ENCODE results near the gene GLRB. TPM values are rescaled to one million over a fixed set of nuclear protein-coding genes. Genes with fewer than 3 reads are reported as not detected.

GLRB gene
- 3.6 TPM for polyA plus RNA-seq (2013, experiment 1 of 2; ENCODE audit: insufficient read length)
- polyA plus RNA-seq (2013, experiment 2 of 2; ENCODE audit: insufficient read length): 4.1 TPM

- peak; percentile 38 for DNase-seq
Measured at GRCh38 chr4:157075811-157076577, at the start of gene GLRB. Gene GLRB (plus strand): TSS chr4:157076150. CDS start chr4:157078025, 1,875 bp downstream.

GRCh38 chr4:157035471-157035870, 40.5 kb upstream of the GLRB start:
- DNase-seq: no peak

GRCh38 chr4:157040405-157040804, 35.5 kb upstream of the GLRB start:
- DNase-seq: no peak

- DNase-seq: peak; percentile 60
Measured at GRCh38 chr4:157043131-157043530, 32.8 kb upstream of the GLRB start.

GRCh38 chr4:157045507-157046127, 30.3 kb upstream of the GLRB start:
- DNase-seq: peak; percentile 86

- peak; percentile 13 for DNase-seq
Measured at GRCh38 chr4:157048248-157048647, 27.7 kb upstream of the GLRB start.

- no peak for DNase-seq
Measured at GRCh38 chr4:157050561-157050960, 25.4 kb upstream of the GLRB start.

GRCh38 chr4:157052429-157053040, 23.4 kb upstream of the GLRB start:
- peak; percentile 74 for DNase-seq

GRCh38 chr4:157057218-157057617, 18.7 kb upstream of the GLRB start:
- peak; percentile 42 for DNase-seq

- peak; percentile 12 for DNase-seq
Measured at GRCh38 chr4:157058899-157059298, 17.1 kb upstream of the GLRB start.

- DNase-seq: peak; percentile 62
Measured at GRCh38 chr4:157072002-157072401, 3.9 kb upstream of the GLRB start.

GRCh38 chr4:157075401-157075800, 549 bp upstream of the GLRB start:
- no peak for DNase-seq

GRCh38 chr4:157076578-157076947, 613 bp downstream of the GLRB start:
- no peak for DNase-seq

GRCh38 chr4:157079441-157079840, 3.5 kb downstream of the GLRB start:
- DNase-seq: no peak

GRCh38 chr4:157080605-157081004, 4.7 kb downstream of the GLRB start:
- no peak for DNase-seq

GRCh38 chr4:157095716-157096115, 19.8 kb downstream of the GLRB start:
- no peak for DNase-seq

GRCh38 chr4:157096439-157096838, 20.5 kb downstream of the GLRB start:
- DNase-seq: peak; percentile 38

GRCh38 chr4:157099506-157099905, 23.6 kb downstream of the GLRB start:
- DNase-seq: no peak

GRCh38 chr4:157104541-157104940, 28.6 kb downstream of the GLRB start:
- no peak for DNase-seq

- DNase-seq: no peak
Measured at GRCh38 chr4:157114671-157115070, 38.7 kb downstream of the GLRB start.

- peak; percentile 85 for DNase-seq
Measured at GRCh38 chr4:157115613-157116335, 39.8 kb downstream of the GLRB start.

- peak; percentile 36 for DNase-seq
Measured at GRCh38 chr4:157121401-157121800, 45.5 kb downstream of the GLRB start.

- no peak for DNase-seq
Measured at GRCh38 chr4:157127571-157127970, 51.6 kb downstream of the GLRB start.

Data from fibroblast of skin of scalp (primary cell).